22Rv1 (cell line): ENCODE results near the gene CPXM2.

Experiments used
- CTCF ChIP-seq: fragments of 450-650 bp; IDR thresholded peaks from 2 replicates; pipeline ENCODE4 v1.5.1; 2017; ENCODE audit warnings: mild to moderate bottlenecking
- ZFX ChIP-seq: fragments of 450-650 bp; IDR thresholded peaks from 2 replicates; pipeline ENCODE4 v1.6.1; 2017; ENCODE audit warnings: antibody characterized with exemption, borderline replicate concordance

- TF ChIP-seq ZFX (no peak), CTCF (no peak)
These were observed 6.0 kb downstream of the CPXM2 start for GRCh38 chr10:123885406-123886170.
